ENCODE measurements around the gene RNF113B.

DNA sequence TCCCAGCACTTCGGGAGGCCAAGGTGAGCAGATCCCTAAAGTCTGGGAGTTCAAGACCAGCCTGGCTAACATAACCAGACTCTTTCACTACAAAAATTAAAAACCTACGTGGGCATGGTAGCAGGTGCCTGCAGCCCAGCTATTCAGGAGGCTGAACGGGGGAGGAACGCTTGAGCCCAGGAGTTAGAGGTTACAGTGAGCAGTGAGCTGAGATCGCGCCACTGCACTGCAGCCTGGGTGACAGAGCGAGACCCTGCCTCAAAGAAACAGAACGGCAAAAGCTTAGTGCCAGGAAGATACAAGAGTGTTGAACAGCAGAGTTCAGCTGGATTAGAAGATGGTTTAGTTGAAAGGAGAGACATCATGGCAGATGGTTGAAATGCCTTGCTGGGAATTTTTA lies 24.1 kb upstream of the RNF113B start:
- TF ChIP-seq EP300 (IDR thresholded peaks at IDR 0.05) (no peak), POLR2A (IDR thresholded peaks at IDR 0.05; ENCODE audit: low read depth) (no peak)
- TF ChIP-seq, protein P1, sequence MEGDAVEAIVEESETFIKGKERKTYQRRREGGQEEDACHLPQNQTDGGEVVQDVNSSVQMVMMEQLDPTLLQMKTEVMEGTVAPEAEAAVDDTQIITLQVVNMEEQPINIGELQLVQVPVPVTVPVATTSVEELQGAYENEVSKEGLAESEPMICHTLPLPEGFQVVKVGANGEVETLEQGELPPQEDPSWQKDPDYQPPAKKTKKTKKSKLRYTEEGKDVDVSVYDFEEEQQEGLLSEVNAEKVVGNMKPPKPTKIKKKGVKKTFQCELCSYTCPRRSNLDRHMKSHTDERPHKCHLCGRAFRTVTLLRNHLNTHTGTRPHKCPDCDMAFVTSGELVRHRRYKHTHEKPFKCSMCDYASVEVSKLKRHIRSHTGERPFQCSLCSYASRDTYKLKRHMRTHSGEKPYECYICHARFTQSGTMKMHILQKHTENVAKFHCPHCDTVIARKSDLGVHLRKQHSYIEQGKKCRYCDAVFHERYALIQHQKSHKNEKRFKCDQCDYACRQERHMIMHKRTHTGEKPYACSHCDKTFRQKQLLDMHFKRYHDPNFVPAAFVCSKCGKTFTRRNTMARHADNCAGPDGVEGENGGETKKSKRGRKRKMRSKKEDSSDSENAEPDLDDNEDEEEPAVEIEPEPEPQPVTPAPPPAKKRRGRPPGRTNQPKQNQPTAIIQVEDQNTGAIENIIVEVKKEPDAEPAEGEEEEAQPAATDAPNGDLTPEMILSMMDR (IDR thresholded peaks at IDR 0.05): no peak

All from esophagus muscularis mucosa (tissue), 4 donors.